OCI-LY7 (cell line): ENCODE data around the gene TMEM219.
"Not testable (repeated sequence)": the region's sequence is repeated elsewhere in the genome, so short reads cannot be mapped to it uniquely, and the experiment has no call there.

Experiments
- EZH2phosphoT487 ChIP-seq: fragments of 200-600 bp; sonication (generic); IDR thresholded peaks from 2 replicates; pipeline ENCODE4 v1.6.1; 2018; ENCODE audit warnings: low read depth, borderline replicate concordance, mild to moderate bottlenecking, mixed run types, antibody characterized with exemption, low read length, moderate library complexity, mixed read lengths
- TF ChIP-seq, protein P1 (sequence below): fragments of 200-600 bp; sonication (generic); conservative IDR thresholded peaks from 2 replicates; pipeline ENCODE4 v1.5.1; 2014; ENCODE audit warnings: mild to moderate bottlenecking, antibody characterized with exemption, low read length, moderate library complexity, mixed read lengths

DNA sequence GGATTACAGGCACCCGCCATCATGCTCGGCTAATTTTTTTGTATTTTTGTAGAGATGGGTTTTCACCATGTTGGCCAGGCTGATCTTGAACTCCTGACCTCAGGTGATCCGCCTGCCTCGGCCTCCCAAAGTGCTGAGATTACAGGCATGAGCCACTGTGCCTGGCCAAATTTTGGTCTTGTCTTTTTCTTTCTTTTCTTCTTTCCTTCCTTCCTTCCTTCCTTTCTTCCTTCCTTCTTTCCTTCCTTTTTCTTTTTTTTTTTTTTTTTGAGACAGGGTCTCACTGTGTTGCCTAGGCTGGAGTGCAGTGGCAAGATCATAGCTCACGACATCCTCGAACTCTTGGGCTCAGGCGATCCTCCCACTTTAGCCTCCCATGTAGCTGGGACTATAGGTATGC is 53.6 kb downstream of the TMEM219 start:
- TF ChIP-seq EZH2phosphoT487: not testable (repeated sequence)
- TF ChIP-seq, protein P1, sequence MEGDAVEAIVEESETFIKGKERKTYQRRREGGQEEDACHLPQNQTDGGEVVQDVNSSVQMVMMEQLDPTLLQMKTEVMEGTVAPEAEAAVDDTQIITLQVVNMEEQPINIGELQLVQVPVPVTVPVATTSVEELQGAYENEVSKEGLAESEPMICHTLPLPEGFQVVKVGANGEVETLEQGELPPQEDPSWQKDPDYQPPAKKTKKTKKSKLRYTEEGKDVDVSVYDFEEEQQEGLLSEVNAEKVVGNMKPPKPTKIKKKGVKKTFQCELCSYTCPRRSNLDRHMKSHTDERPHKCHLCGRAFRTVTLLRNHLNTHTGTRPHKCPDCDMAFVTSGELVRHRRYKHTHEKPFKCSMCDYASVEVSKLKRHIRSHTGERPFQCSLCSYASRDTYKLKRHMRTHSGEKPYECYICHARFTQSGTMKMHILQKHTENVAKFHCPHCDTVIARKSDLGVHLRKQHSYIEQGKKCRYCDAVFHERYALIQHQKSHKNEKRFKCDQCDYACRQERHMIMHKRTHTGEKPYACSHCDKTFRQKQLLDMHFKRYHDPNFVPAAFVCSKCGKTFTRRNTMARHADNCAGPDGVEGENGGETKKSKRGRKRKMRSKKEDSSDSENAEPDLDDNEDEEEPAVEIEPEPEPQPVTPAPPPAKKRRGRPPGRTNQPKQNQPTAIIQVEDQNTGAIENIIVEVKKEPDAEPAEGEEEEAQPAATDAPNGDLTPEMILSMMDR: not testable (repeated sequence)
